ENCODE results near the gene RELA. TPM values are rescaled to one million over a fixed set of nuclear protein-coding genes. Genes with fewer than 3 reads are reported as not detected.
A peak's percentile ranks its signal among the peaks of the same experiment; 100 is the strongest.

RELA gene
- total RNA-seq, 2 experiments from 2014 or later: 91.2 to 102 TPM

- ChIA-PET POLR2A (interaction anchor here (0.7 to 8.7 kb wide), 12 partner anchors 10 to 390 kb away, joined by 3 to 187 read pairs (median 4); partner anchors contain the start of genes EHBP1L1, FAM89B, MALAT1 and MAP3K11), CTCF (interaction anchor here (0.6 to 1.7 kb wide), 7 partner anchors 9 to 323 kb away, joined by 3 to 5 read pairs (median 3); partner anchors contain the start of genes AP5B1 and RELA)
- Mint-ChIP-seq H3K36me3 (ENCODE audit: low read depth) (peaks cover 70% of the 10 kb centered on the region), H3K27me3 (no peaks in the 10 kb centered on the region), H3K9me3 (no peaks in the 10 kb centered on the region), H3K4me3 (peak overlapping the region; percentile 74), H3K4me1 (peaks cover 42% of the 10 kb centered on the region), H3K27ac (peak overlapping the region; percentile 84)
- no peak for DNase-seq
Measured at GRCh38 chr11:65651589-65652510, 10.9 kb downstream of the RELA start.

DNA sequence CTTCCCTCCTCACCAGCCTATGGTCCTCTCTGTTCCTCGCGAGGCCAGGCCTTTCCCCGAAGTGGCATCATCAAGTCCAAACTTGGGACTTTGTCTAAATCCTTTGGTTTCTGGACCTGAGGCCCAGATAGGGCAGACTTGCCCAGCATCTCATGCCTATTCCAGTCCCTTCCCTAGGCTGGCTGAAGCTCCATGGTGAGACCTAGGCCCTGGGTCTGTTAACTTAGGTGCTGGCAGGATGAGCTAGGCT, 11.5 kb downstream of the RELA start:
- no peaks in the 10 kb centered on the region for H3K27me3 Mint-ChIP-seq
- ChIA-PET POLR2A (interaction anchor here (1.6 to 8.7 kb wide), 4 partner anchors 10 to 63 kb away, joined by 6 to 187 read pairs (median 40); partner anchors contain the start of genes MAP3K11, PCNX3, RELA and SIPA1), CTCF (interaction anchor here (0.8 to 1.4 kb wide), 2 partner anchors 12 to 129 kb away, joined by 3 to 5 read pairs; partner anchors contain the start of gene AP5B1)
- H3K4me3 Mint-ChIP-seq: peak overlapping the region; percentile 74
- H3K4me1 Mint-ChIP-seq: peaks cover 39% of the 10 kb centered on the region
- no peaks in the 10 kb centered on the region for H3K9me3 Mint-ChIP-seq
- H3K36me3 Mint-ChIP-seq (ENCODE audit: low read depth): peaks cover 64% of the 10 kb centered on the region
- no peak for DNase-seq
- H3K27ac Mint-ChIP-seq: peak overlapping the region; percentile 84

GRCh38 chr11:65650547-65651338, 12.0 kb downstream of the RELA start:
- Mint-ChIP-seq H3K9me3 (no peaks in the 10 kb centered on the region), H3K4me3 (no peak overlapping the region), H3K27me3 (no peaks in the 10 kb centered on the region), H3K36me3 (ENCODE audit: low read depth) (peaks cover 62% of the 10 kb centered on the region), H3K27ac (peak overlapping the region; percentile 84), H3K4me1 (peaks cover 36% of the 10 kb centered on the region)
- ChIA-PET CTCF (interaction anchor here (0.8 kb wide), 1 partner anchor 12 kb away, joined by 3 read pairs; no protein-coding TSS in a partner anchor), POLR2A (interaction anchor here (4.1 to 8.7 kb wide), 2 partner anchors 9 to 12 kb away, joined by 45 to 187 read pairs; partner anchors contain the start of genes RELA and SIPA1)
- DNase-seq: no peak

DNA sequence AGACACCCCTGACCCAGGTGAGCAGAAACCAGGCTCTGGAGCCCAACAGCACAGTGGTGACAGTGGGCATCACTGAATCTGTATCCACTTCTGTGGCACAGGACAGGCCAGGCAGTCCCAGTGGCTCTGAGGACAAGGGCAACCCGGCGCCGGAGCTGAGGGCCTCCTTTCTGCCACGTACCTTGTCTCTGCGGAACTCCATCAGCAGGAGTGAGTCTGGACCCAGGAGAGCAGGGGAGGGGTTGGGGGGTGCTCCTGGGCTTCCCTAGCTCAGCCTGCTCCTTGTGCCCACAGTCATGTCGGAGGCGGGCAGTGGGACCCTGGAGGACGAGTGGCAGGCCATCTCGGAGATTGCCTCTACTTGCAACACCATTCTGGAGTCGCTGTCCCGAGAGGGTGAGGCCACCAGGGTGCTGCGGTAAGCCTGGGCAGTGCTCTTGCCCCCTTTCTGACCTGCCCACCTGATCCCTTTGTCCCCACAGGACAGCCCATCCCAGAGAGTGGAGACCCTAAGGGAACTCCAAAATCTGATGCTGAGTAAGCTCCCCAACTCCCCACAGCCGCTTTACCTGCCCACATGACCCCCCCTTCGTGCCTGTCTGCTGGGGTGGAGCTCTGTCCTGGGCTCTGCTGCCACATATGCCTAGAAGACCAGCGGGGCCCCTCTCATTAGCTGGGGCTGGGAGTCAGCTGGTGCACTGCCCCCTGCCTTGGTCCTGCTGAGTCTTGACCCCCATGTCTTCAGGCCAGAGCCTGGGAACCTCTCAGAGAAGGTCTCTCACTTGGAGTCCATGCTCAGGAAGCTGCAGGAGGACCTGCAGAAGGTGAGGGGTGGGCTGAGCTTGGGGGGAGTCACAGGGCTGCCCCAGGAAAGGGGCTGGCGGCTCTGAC, 12.8 kb downstream of the RELA start:
- no peak overlapping the region for H3K27ac Mint-ChIP-seq
- H3K9me3 Mint-ChIP-seq: no peaks in the 10 kb centered on the region
- peaks cover 31% of the 10 kb centered on the region for H3K4me1 Mint-ChIP-seq
- no peak for DNase-seq
- POLR2A ChIA-PET: interaction anchor here (0.7 to 8.7 kb wide), 3 partner anchors 8 to 54 kb away, joined by 3 to 187 read pairs (median 3); partner anchors contain the start of genes KCNK7 and SIPA1
- no peak overlapping the region for H3K4me3 Mint-ChIP-seq
- CTCF ChIA-PET: interaction anchor here (1.1 kb wide), 1 partner anchor 12 kb away, joined by 3 read pairs; the partner anchor contains the start of gene SIPA1
- H3K36me3 Mint-ChIP-seq (ENCODE audit: low read depth): peaks cover 60% of the 10 kb centered on the region
- no peaks in the 10 kb centered on the region for H3K27me3 Mint-ChIP-seq

DNA sequence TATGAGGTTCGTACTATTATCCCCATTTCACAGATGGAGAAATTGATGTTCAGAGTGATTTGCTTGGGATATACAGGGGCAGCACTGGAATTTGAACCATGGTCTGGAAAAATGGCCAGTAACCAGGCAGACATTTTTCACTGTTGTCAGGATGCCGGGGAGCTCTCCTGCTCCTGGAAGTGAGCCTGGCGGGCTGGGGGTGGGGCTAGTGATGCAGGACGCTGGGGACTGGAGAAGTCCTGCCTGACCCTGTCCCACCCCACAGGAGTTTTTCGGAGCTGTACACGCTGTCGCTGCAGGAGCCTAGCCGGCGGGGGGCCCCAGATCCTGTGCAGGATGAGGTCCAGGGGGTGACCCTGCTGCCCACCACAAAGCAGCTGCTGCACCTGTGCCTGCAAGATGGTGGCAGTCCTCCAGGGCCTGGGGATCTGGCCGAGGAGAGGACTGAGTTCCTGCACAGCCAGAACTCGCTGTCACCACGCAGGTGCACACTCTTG, 13.7 kb downstream of the RELA start:
- H3K36me3 Mint-ChIP-seq (ENCODE audit: low read depth): peaks cover 64% of the 10 kb centered on the region
- POLR2A ChIA-PET: interaction anchor here (0.7 to 8.7 kb wide), 3 partner anchors 7 to 53 kb away, joined by 3 to 187 read pairs (median 3); partner anchors contain the start of genes KCNK7 and SIPA1
- no peak overlapping the region for H3K27ac Mint-ChIP-seq
- H3K9me3 Mint-ChIP-seq: no peaks in the 10 kb centered on the region
- no peak overlapping the region for H3K4me3 Mint-ChIP-seq
- peaks cover 34% of the 10 kb centered on the region for H3K4me1 Mint-ChIP-seq
- DNase-seq: no peak
- no peaks in the 10 kb centered on the region for H3K27me3 Mint-ChIP-seq
- CTCF ChIA-PET: interaction anchor here (1.1 kb wide), 1 partner anchor 11 kb away, joined by 3 read pairs; the partner anchor contains the start of gene SIPA1

DNA sequence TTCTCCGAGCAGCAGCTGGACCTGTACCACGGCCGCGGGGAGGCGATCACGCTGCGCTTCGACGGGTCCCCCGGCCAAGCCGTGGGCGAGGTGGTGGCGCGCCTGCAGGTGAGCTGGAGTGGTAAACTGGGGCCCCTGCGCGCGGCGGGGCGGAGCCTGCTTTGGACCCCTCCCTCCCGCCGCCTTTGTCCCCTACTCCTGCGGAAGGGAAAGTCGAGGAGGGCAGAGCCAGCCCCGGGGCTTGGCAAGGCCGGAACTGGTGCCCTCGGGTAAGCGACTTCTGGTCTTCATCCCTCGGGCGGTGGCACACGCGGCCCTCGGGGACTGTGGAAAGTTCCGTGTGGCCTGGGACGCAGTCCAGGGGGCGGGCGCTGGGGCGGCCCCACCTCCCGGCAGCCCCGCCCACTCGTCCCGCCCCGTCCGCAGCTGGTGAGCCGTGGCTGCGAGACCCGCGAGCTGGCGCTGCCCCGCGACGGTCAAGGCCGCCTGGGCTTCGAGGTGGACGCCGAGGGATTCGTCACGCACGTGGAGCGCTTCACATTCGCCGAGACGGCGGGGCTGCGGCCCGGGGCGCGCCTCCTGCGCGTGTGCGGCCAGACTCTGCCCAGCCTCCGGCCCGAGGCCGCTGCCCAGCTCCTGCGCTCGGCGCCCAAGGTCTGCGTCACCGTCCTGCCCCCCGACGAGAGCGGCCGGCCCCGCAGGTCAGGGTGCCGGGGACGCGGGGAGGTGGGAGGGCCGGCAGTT, 15.6 kb downstream of the RELA start:
- DNase-seq: no peak
- H3K27ac Mint-ChIP-seq: no peak overlapping the region
- CTCF ChIA-PET: no interaction called here
- peaks cover 61% of the 10 kb centered on the region for H3K36me3 Mint-ChIP-seq (ENCODE audit: low read depth)
- H3K4me3 Mint-ChIP-seq: no peak overlapping the region
- no peaks in the 10 kb centered on the region for H3K27me3 Mint-ChIP-seq
- no peaks in the 10 kb centered on the region for H3K9me3 Mint-ChIP-seq
- POLR2A ChIA-PET: interaction anchor here (0.5 kb wide), 1 partner anchor 13 kb away, joined by 3 read pairs; no protein-coding TSS in a partner anchor
- H3K4me1 Mint-ChIP-seq: peaks cover 30% of the 10 kb centered on the region

DNA sequence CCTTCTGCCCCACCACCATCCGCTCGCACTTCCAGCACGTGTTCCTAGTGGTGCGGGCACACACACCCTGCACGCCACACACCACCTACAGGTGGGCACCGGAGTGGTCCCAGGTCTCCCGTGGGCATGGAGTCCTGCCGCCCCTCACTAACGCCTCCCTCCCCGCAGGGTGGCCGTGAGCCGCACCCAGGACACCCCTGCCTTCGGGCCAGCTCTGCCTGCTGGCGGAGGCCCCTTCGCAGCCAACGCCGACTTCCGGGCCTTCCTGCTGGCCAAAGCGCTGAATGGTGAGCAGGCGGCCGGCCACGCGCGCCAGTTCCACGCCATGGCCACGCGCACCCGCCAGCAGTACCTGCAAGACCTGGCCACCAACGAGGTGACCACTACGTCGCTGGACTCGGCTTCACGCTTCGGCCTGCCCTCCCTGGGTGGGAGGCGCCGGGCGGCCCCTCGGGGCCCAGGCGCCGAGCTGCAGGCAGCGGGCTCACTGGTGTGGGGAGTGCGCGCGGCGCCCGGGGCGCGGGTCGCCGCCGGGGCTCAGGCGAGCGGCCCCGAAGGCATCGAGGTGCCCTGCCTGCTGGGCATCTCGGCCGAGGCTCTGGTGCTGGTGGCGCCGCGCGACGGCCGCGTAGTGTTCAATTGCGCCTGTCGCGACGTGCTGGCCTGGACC, 16.3 kb downstream of the RELA start:
- CTCF ChIA-PET: no interaction called here
- H3K27me3 Mint-ChIP-seq: no peaks in the 10 kb centered on the region
- H3K4me3 Mint-ChIP-seq: no peak overlapping the region
- DNase-seq: no peak
- no peaks in the 10 kb centered on the region for H3K9me3 Mint-ChIP-seq
- peaks cover 61% of the 10 kb centered on the region for H3K36me3 Mint-ChIP-seq (ENCODE audit: low read depth)
- H3K4me1 Mint-ChIP-seq: peaks cover 30% of the 10 kb centered on the region
- POLR2A ChIA-PET: interaction anchor here (0.5 to 1.0 kb wide), 2 partner anchors 14 to 30 kb away, joined by 3 to 4 read pairs; no protein-coding TSS in a partner anchor
- H3K27ac Mint-ChIP-seq: no peak overlapping the region

DNA sequence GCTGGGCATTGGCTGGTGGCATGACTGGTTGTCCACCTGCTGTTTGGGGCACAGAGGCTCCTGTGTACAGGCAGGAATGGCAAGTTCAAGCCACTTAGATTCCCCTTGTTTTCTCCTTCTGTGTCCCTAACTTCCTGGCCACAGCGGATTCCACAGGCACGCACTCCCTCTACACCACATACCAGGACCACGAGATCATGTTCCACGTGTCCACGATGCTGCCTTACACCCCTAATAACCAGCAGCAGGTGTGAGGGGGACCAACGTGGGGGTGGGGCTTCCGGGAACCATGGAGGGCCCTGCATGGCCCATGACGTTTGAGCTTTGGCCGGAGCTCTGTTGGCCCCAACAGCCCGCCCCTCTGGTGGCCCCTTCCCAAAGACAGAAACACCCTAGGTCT, 17.0 kb downstream of the RELA start:
- CTCF ChIA-PET: no interaction called here
- H3K4me3 Mint-ChIP-seq: no peak overlapping the region
- no peaks in the 10 kb centered on the region for H3K27me3 Mint-ChIP-seq
- POLR2A ChIA-PET: interaction anchor here (1.0 to 8.9 kb wide), 3 partner anchors 8 to 29 kb away, joined by 3 to 187 read pairs (median 4); no protein-coding TSS in a partner anchor
- H3K4me1 Mint-ChIP-seq: peaks cover 30% of the 10 kb centered on the region
- no peaks in the 10 kb centered on the region for H3K9me3 Mint-ChIP-seq
- DNase-seq: no peak
- H3K36me3 Mint-ChIP-seq (ENCODE audit: low read depth): peaks cover 58% of the 10 kb centered on the region
- H3K27ac Mint-ChIP-seq: no peak overlapping the region

DNA sequence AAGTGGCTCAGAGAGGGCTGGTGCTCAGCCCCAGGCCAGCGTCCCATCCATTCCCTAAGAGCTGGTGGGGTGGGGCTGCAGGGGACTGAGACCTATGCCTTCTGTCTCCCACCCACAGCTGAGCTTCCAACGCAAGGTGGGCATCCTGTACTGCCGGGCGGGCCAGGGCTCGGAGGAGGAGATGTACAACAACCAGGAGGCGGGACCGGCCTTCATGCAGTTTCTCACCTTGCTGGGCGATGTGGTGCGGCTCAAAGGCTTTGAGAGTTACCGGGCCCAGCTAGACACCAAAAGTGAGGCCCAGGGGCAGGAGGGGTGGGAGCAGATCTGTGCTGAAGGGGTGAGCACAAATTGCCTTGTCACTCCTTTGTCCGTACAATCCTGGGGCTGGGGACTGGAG, 17.9 kb downstream of the RELA start:
- no peaks in the 10 kb centered on the region for H3K27me3 Mint-ChIP-seq
- ChIA-PET POLR2A (interaction anchor here (1.1 to 8.9 kb wide), 2 partner anchors 8 to 18 kb away, joined by 3 to 187 read pairs; no protein-coding TSS in a partner anchor), CTCF (no interaction called here)
- peaks cover 38% of the 10 kb centered on the region for H3K4me1 Mint-ChIP-seq
- H3K36me3 Mint-ChIP-seq (ENCODE audit: low read depth): peaks cover 60% of the 10 kb centered on the region
- no peaks in the 10 kb centered on the region for H3K9me3 Mint-ChIP-seq
- DNase-seq: no peak
- H3K4me3 Mint-ChIP-seq: no peak overlapping the region
- no peak overlapping the region for H3K27ac Mint-ChIP-seq

DNA sequence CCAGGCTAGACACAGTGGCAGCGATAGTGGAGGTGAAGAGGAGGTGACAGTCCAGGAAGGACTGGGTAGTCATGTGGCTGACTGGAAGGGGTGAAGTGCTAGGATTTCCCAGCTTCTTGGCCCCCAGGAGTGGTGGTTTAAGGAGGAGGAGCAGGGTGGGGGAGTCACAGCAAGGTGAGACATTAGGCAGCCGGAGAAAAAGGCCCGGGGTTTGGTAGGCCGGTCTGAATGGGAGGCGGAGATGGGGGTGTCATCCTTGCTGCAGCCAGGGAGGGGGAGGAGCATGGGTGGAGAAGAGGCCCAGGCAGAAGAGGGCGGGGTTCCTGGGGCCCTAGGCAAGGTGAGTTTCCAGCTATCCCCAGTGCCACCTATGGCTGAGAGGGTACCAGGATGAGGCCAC, 18.7 kb downstream of the RELA start:
- peaks cover 44% of the 10 kb centered on the region for H3K4me1 Mint-ChIP-seq
- H3K9me3 Mint-ChIP-seq: no peaks in the 10 kb centered on the region
- H3K27ac Mint-ChIP-seq: peak overlapping the region; percentile 45
- no peaks in the 10 kb centered on the region for H3K27me3 Mint-ChIP-seq
- ChIA-PET CTCF (no interaction called here), POLR2A (interaction anchor here (0.9 to 8.9 kb wide), 2 partner anchors 9 to 29 kb away, joined by 3 to 187 read pairs; partner anchors contain the start of gene PCNX3)
- H3K36me3 Mint-ChIP-seq (ENCODE audit: low read depth): peaks cover 63% of the 10 kb centered on the region
- H3K4me3 Mint-ChIP-seq: no peak overlapping the region
- no peak for DNase-seq
